H1 (cell line): ENCODE data around the gene PERCC1.

Experiments used
- CTCF ChIP-seq, 3 experiments: IDR thresholded peaks; 1 replicate in 2 of 3; 2 replicates in 1 of 3; pipeline versions ENCODE4 v1.5.1 to v1.6.1; 2011; ENCODE audit warnings: low read length in 3 of 3, mild to moderate bottlenecking in 3 of 3, inconsistent platforms in 2 of 3, low read depth in 1 of 3, moderate library complexity in 1 of 3; ENCODE audit not compliant: insufficient read depth in 1 of 3; ENCODE audit errors: control extremely low read depth in 1 of 3
- E2F6 ChIP-seq: IDR thresholded peaks from 2 replicates; pipeline ENCODE4 v1.6.1; 2012; ENCODE audit warnings: inconsistent platforms
- EGR1 ChIP-seq: IDR thresholded peaks from 2 replicates; pipeline ENCODE4 v1.6.1; 2011; ENCODE audit warnings: low read depth, low read length, borderline replicate concordance
- GABPA ChIP-seq: IDR thresholded peaks from 2 replicates; pipeline ENCODE4 v1.6.1; 2011; ENCODE audit warnings: mild to moderate bottlenecking, low read length, moderate library complexity, borderline replicate concordance; ENCODE audit not compliant: insufficient read depth
- JUN ChIP-seq: IDR thresholded peaks from 2 replicates; pipeline ENCODE4 v1.6.1; 2011; ENCODE audit warnings: low read depth, mild to moderate bottlenecking, improper control_type of control experiment, low read length
- POLR2A ChIP-seq, 2 experiments: IDR thresholded peaks; 1 replicate in 1 of 2; 2 replicates in 1 of 2; pipeline ENCODE4 v1.6.1; 2011; ENCODE audit warnings: low read depth in 2 of 2, low read length in 2 of 2, mild to moderate bottlenecking in 2 of 2; ENCODE audit errors: control extremely low read depth in 1 of 2
- POLR2AphosphoS5 ChIP-seq: IDR thresholded peaks from 2 replicates; pipeline ENCODE4 v1.6.1; 2011; ENCODE audit warnings: low read depth, low read length

- TF ChIP-seq CTCF (IDR thresholded peaks at IDR 0.05; ENCODE audit: control extremely low read depth in 1 of 3, insufficient read depth in 1 of 3, low read depth in 1 of 3, low read length in 3 of 3) (no peak), JUN (no peak), POLR2AphosphoS5 (no peak), GABPA (no peak), POLR2A (IDR thresholded peaks at IDR 0.05; ENCODE audit: control extremely low read depth in 1 of 2, low read depth in 2 of 2, low read length in 2 of 2) (no peak), E2F6 (no peak), EGR1 (no peak)
Observed at GRCh38 chr16:1401758-1402154, 29.1 kb upstream of the PERCC1 start.
